Measurements from ENCODE around the gene B4GAT1.

DNA sequence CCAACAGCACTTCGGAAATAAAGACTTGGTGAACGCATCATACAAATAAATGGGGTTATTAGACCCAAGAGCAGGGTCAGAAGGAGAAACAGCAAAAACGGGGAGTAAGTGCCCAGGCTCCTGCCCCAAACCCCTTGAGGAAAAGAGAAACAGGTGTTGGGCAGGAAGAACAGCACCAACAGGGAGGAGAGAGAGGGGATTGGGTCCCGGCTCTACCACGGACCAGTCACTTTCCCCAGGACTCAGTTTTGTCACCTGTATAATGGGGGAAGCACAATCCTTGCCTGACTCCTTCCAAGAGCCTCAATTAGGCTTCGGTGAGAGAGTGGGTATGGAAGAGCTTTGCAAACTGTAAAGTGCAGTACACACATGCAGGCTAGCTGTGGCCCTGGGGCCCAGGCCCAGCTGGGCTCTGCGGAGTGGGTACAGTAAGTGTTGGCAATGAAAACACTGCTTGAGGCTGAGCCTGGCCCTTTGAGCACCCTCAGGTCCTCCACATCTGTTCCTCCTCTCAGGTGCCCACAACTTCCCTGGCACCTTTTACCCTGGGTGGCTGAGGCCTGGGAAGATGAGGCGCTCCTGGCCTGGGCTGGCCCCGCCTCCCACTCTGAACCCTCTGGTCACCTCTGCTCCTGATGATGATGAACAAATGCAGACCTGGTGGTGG, 15.2 kb upstream of the B4GAT1 start:
- TF ChIP-seq, protein P1, sequence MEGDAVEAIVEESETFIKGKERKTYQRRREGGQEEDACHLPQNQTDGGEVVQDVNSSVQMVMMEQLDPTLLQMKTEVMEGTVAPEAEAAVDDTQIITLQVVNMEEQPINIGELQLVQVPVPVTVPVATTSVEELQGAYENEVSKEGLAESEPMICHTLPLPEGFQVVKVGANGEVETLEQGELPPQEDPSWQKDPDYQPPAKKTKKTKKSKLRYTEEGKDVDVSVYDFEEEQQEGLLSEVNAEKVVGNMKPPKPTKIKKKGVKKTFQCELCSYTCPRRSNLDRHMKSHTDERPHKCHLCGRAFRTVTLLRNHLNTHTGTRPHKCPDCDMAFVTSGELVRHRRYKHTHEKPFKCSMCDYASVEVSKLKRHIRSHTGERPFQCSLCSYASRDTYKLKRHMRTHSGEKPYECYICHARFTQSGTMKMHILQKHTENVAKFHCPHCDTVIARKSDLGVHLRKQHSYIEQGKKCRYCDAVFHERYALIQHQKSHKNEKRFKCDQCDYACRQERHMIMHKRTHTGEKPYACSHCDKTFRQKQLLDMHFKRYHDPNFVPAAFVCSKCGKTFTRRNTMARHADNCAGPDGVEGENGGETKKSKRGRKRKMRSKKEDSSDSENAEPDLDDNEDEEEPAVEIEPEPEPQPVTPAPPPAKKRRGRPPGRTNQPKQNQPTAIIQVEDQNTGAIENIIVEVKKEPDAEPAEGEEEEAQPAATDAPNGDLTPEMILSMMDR (conservative IDR thresholded peaks at IDR 0.05; ENCODE audit: low read length): no peak
- TF ChIP-seq EZH2phosphoT487 (IDR thresholded peaks at IDR 0.05; ENCODE audit: borderline replicate concordance): no peak
